Naive thymus-derived CD4-positive, alpha-beta T cell (primary cell): ENCODE data around the gene IRF2BPL. TPM values are rescaled to one million over a fixed set of nuclear protein-coding genes. Genes with fewer than 3 reads are reported as not detected.

Source experiments
- ATAC-seq: fragments of 150-1000 bp; cut with Tn5 transposase; 2 replicates; pipeline ENCODE4 v1.10.0; 2021; ENCODE audit warnings: mild to moderate bottlenecking, moderate library complexity
- CTCF ChIA-PET: fragments of 350-600 bp; sonication (Branson Sonifier 250); formaldehyde crosslinking; loops from one replicate; lab custom pipeline; 2021; ENCODE audit warnings: antibody characterized with exemption; lab: Charles Lee
- POLR2A ChIA-PET: fragments of 350-600 bp; sonication (Branson Sonifier 250); formaldehyde crosslinking; loops from one replicate; lab custom pipeline; 2021; ENCODE audit warnings: antibody characterized with exemption, inconsistent platforms; lab: Charles Lee
- DNase-seq, 9 donors: peaks; one replicate each; pipeline versions ENCODE4 v3.0.0 to v3.0.0-alpha.2; 2020 to 2022; ENCODE audit warnings: mixed read lengths in 1 of 9
- H3K27ac ChIP-seq: one replicate; pipeline ENCODE4 v1.7.0; 2013; ENCODE audit warnings: mild to moderate bottlenecking, low read depth, low read length, moderate library complexity
- H3K27me3 ChIP-seq, 2 donors: one replicate each; pipeline ENCODE4 v1.7.0; 2013; ENCODE audit warnings: low read length in 2 of 2, mild to moderate bottlenecking in 2 of 2, moderate library complexity in 2 of 2; ENCODE audit not compliant: control insufficient read depth in 2 of 2, insufficient read depth in 2 of 2
- H3K36me3 ChIP-seq, 3 experiments: 1 replicate in 2 of 3; 2 replicates in 1 of 3; pipeline ENCODE4 v1.7.0; 2013; ENCODE audit warnings: low read length in 3 of 3, mild to moderate bottlenecking in 3 of 3, moderate library complexity in 1 of 3; ENCODE audit not compliant: insufficient read depth in 3 of 3, control insufficient read depth in 2 of 3
- H3K4me1 ChIP-seq, 2 donors: one replicate each; pipeline ENCODE4 v1.7.0; 2013; ENCODE audit warnings: low read length in 2 of 2, mild to moderate bottlenecking in 2 of 2, moderate library complexity in 1 of 2; ENCODE audit not compliant: control insufficient read depth in 2 of 2, insufficient read depth in 2 of 2
- H3K4me3 ChIP-seq: 2 replicates; pipeline ENCODE4 v1.7.0; 2013; ENCODE audit warnings: mild to moderate bottlenecking, low read length
- H3K9me3 ChIP-seq, 3 experiments: 1 replicate in 2 of 3; 2 replicates in 1 of 3; pipeline ENCODE4 v1.7.0; 2013; ENCODE audit warnings: low read length in 3 of 3; ENCODE audit not compliant: control insufficient read depth in 2 of 3
- H3K27ac Mint-ChIP-seq, 9 donors: one replicate each; pipeline ENCODE4 v1.8.0; 2020 to 2022; ENCODE audit warnings: mixed read lengths in 9 of 9, mild to moderate bottlenecking in 8 of 9, moderate library complexity in 5 of 9, inconsistent platforms in 2 of 9
- H3K27me3 Mint-ChIP-seq, 5 donors: one replicate each; pipeline ENCODE4 v1.8.0; 2021 to 2022; ENCODE audit warnings: mixed read lengths in 5 of 5, mild to moderate bottlenecking in 1 of 5
- H3K36me3 Mint-ChIP-seq, 5 donors: one replicate each; pipeline ENCODE4 v1.8.0; 2020 to 2022; ENCODE audit warnings: mixed read lengths in 5 of 5, mild to moderate bottlenecking in 3 of 5, inconsistent platforms in 1 of 5
- H3K4me1 Mint-ChIP-seq, 7 donors: one replicate each; pipeline ENCODE4 v1.8.0; 2020 to 2022; ENCODE audit warnings: mixed read lengths in 7 of 7, mild to moderate bottlenecking in 3 of 7, inconsistent platforms in 1 of 7
- H3K4me3 Mint-ChIP-seq, 10 donors: one replicate each; pipeline ENCODE4 v1.8.0; 2020 to 2022; ENCODE audit warnings: mild to moderate bottlenecking in 10 of 10, mixed read lengths in 10 of 10, moderate library complexity in 6 of 10, inconsistent platforms in 2 of 10
- H3K9me3 Mint-ChIP-seq, 11 donors: one replicate each; pipeline ENCODE4 v1.8.0; 2020 to 2022; ENCODE audit warnings: mixed read lengths in 11 of 11, mild to moderate bottlenecking in 4 of 11, inconsistent platforms in 1 of 11, moderate library complexity in 1 of 11
- intact Hi-C, 2 donors: fragments of 100-400 bp; cut with micrococcal nuclease; formaldehyde crosslinking; loops; one replicate each; pipeline ENCODE4 v1.15.1; 2023
- polyA plus RNA-seq, 2 donors: library from polyadenylated mRNA; unstranded; fragments of 300-500 nt; fragmentation: Illumina TruSeq; gene quantifications; one replicate each; pipeline ENCODE4 v1.2.3, GENCODE V29; 2021
- total RNA-seq, 6 experiments: library from RNA in 5 of 6; stranded (reverse) in 5 of 6; gene quantifications; 1 replicate in 5 of 6; 2 replicates in 1 of 6; pipeline ENCODE4 v1.2.3 and lab custom pipeline; 2021 to 2026

The IRF2BPL gene
- total RNA-seq, result 10 to 100 TPM; 30.2 to 45.2 (median 34.6) TPM
- polyA plus RNA-seq, result 1 to 10 TPM; 3.5 to 3.8 TPM
- 119 reads per million, percentile 87 among the genes with 10 or more reads in this experiment for total RNA-seq (lab: John Stamatoyannopoulos, UW)

DNA sequence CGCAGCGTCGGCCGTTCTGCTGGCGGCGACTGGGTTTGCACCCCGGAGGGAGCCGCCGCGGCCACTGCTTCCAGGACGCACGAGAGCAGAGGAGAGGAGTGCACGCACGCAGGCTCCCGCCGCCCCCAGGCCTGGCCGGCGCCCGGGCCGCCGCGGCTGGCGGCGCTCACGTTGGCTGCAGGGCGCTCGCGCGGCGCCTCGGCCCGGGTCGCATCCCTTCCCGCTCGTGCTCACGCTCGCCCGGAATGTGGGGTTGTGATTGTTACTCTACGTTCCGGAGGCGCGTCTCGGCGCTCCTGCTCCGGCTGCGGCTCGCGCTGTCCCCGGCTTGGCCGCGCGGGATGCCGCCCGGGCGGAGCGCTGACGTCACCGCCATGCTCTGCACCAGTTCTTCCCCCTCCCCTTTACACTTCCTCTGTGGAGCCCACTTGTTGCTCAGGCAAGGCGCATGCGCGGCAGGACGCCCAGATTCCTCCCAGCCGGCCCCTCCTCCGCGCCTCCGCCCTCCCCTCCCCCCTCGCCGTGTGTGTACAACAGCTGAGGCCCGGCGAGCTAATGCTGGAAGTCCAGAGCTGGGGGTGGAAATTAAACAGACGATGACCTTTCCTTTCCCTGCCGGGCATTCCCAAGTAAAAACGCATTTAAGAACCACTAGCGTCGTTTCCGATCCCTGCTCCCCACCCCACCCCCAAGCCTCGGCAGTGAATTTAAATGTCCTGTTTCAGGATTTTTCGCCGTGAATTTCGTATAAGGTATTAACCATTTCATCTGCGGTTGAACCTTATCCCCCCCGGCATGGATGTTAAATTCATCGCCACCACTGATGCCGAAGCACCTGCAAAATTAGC, at the start of gene IRF2BPL:
TSS of gene IRF2BPL (minus strand) at position 325 of the 848 bp plus-strand sequence. CDS start 916 bp downstream, outside the sequence.
- ChIA-PET CTCF (interaction anchor here (0.6 to 7.2 kb wide), 14 partner anchors 8 to 280 kb away, joined by 3 to 61 read pairs (median 4); no protein-coding TSS in a partner anchor), POLR2A (interaction anchor here (0.6 to 10.6 kb wide), 25 partner anchors 9 to 292 kb away, joined by 3 to 240 read pairs (median 6); partner anchors contain the start of genes GSTZ1 and POMT2)
- H3K9me3 Mint-ChIP-seq, result peaks cover 0 to 5% (median 0%) of the 10 kb centered on the region in 11 donors
- Histone ChIP-seq H3K9me3 (no peaks in the 10 kb centered on the region), H3K27me3 (no peaks in the 10 kb centered on the region), H3K4me1 (peaks cover 43 to 57% of the 10 kb centered on the region in 2 donors), H3K36me3 (peaks cover 0 to 14% (median 0%) of the 10 kb centered on the region in 3 experiments), H3K4me3 (peak within 1 kb of the TSS; percentile 81), H3K27ac (peak within 1 kb of the TSS; percentile 98)
- no peaks in the 10 kb centered on the region for H3K27me3 Mint-ChIP-seq
- intact Hi-C loops, result loop anchor here (1.0 to 5.0 kb wide), 11 partner anchors 12 to 1366 kb away; partner anchors contain the start of genes CIPC (in 2 of the 2), ERG28 (in 1 of the 2), GSTZ1 (in 1 of the 2) and SAMD15 (in 1 of the 2)
- peak within 1 kb of the TSS; percentile 93 to 99 (median 98) for H3K4me3 Mint-ChIP-seq
- DNase-seq, result peak; percentile 90 to 96 (median 94)
- ATAC-seq, result peak; percentile 82
- H3K27ac Mint-ChIP-seq, result peak within 1 kb of the TSS; percentile 97 to 100 (median 99)
- H3K36me3 Mint-ChIP-seq, result peaks cover 0 to 19% (median 11%) of the 10 kb centered on the region in 5 donors
- H3K4me1 Mint-ChIP-seq, result peaks cover 33 to 65% (median 58%) of the 10 kb centered on the region in 7 donors

DNA sequence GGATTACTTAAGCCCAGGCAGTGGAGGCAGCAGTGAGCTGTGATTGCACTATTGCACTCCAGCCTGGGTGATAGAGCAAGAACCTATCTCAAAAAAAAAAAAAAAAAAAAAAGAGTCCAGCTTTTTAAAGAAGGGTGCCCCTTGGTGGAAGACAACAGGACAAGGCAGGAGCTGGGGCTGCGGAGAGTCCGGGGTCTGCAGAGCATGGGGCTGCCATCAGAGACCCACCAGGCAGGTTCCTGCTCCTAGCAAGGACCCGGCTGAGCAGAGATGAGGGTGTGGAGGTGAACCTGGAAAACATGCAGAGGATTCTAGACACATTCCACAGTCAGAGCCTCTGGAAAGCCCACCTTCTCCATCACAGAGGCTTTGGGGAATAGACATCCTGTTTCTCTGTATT, 48.5 kb upstream of the IRF2BPL start:
- H3K27ac ChIP-seq, result no peak overlapping the region
- ATAC-seq (no peak), DNase-seq (no peak)
- no peak overlapping the region for H3K4me3 ChIP-seq
- Mint-ChIP-seq H3K4me3 (no peak overlapping the region), H3K9me3 (peaks cover 0 to 10% (median 5%) of the 10 kb centered on the region in 11 donors), H3K36me3 (peaks cover 0 to 8% (median 8%) of the 10 kb centered on the region in 5 donors), H3K27ac (no peak overlapping the region), H3K27me3 (peaks cover 0 to 9% (median 0%) of the 10 kb centered on the region in 5 donors), H3K4me1 (no peaks in the 10 kb centered on the region)
- ChIA-PET CTCF (interaction anchor here (10.5 kb wide), 1 partner anchor 203 kb away, joined by 204 read pairs; no protein-coding TSS in a partner anchor), POLR2A (no interaction called here)
- no peaks in the 10 kb centered on the region for H3K9me3 ChIP-seq
- no peaks in the 10 kb centered on the region for H3K27me3 ChIP-seq
- no peaks in the 10 kb centered on the region for H3K4me1 ChIP-seq
- intact Hi-C loops, result no loop called here
- H3K36me3 ChIP-seq, result no peaks in the 10 kb centered on the region

DNA sequence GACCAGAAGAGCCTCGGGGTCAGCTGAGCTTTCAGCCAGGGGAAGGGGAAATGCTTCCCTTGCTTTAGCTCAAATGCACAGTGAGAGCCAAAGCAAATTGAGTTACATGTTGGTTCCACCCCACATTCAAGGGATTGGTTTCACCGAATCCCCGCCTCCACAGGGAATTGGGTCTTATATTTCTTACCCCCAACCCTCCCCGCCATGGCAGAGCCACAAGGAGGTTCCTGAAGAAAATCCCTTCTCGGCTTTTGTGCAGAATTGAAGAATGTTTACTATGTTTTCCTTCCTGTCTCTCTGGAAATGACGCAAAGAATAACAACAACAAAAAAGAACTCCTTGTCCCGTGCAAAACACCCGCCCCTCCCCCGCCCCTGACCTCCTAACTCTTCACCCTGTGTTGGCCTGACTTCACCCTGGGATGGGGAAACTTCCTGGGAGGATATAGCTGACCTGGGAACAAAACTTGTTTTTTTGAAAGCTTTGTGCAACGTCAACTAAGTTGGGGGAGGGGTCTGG, 47.7 kb upstream of the IRF2BPL start:
- intact Hi-C loops, result no loop called here
- no peak for DNase-seq
- H3K4me3 ChIP-seq, result no peak overlapping the region
- ChIA-PET CTCF (interaction anchor here (10.5 kb wide), 1 partner anchor 202 kb away, joined by 204 read pairs; no protein-coding TSS in a partner anchor), POLR2A (interaction anchor here (0.6 kb wide), 1 partner anchor 39 kb away, joined by 3 read pairs; no protein-coding TSS in a partner anchor)
- no peaks in the 10 kb centered on the region for H3K36me3 ChIP-seq
- Mint-ChIP-seq H3K9me3 (peaks cover 0 to 10% (median 5%) of the 10 kb centered on the region in 11 donors), H3K27me3 (peaks cover 0 to 9% (median 0%) of the 10 kb centered on the region in 5 donors), H3K4me3 (no peak overlapping the region), H3K36me3 (peaks cover 0 to 8% (median 8%) of the 10 kb centered on the region in 5 donors), H3K27ac (no peak overlapping the region), H3K4me1 (no peaks in the 10 kb centered on the region)
- H3K4me1 ChIP-seq, result no peaks in the 10 kb centered on the region
- H3K27me3 ChIP-seq, result no peaks in the 10 kb centered on the region
- H3K27ac ChIP-seq, result no peak overlapping the region
- ATAC-seq, result no peak
- no peaks in the 10 kb centered on the region for H3K9me3 ChIP-seq

DNA sequence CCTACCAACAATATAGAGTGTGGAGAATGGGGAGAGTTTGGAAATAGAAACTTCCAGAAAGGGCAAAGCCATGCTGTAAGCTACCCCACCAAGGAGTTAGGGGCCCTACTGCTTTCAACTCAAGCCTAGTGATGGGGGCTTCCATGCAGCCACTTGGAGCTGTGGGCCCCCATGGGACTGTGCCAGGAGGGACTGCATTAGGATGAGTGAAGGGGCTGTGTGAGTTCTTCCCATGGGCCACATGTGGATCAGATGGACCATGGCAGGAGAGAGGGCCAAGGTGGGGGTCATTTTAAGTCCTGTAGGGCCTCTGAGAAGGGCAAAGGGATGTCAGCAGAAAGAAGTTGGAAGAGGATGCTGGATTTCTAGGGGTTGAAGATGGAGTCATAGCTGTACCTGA, 46.5 kb upstream of the IRF2BPL start:
- Mint-ChIP-seq H3K36me3 (peaks cover 0 to 5% (median 4%) of the 10 kb centered on the region in 5 donors), H3K4me3 (no peak overlapping the region), H3K4me1 (no peaks in the 10 kb centered on the region), H3K9me3 (peaks cover 0 to 5% (median 3%) of the 10 kb centered on the region in 11 donors), H3K27me3 (peaks cover 0 to 7% (median 0%) of the 10 kb centered on the region in 5 donors), H3K27ac (no peak overlapping the region)
- Histone ChIP-seq H3K36me3 (no peaks in the 10 kb centered on the region), H3K27ac (no peak overlapping the region), H3K4me3 (no peak overlapping the region), H3K9me3 (no peaks in the 10 kb centered on the region), H3K27me3 (no peaks in the 10 kb centered on the region), H3K4me1 (no peaks in the 10 kb centered on the region)
- ChIA-PET CTCF (interaction anchor here (10.5 kb wide), 1 partner anchor 201 kb away, joined by 204 read pairs; no protein-coding TSS in a partner anchor), POLR2A (no interaction called here)
- intact Hi-C loops, result no loop called here
- DNase-seq (no peak), ATAC-seq (no peak)

DNA sequence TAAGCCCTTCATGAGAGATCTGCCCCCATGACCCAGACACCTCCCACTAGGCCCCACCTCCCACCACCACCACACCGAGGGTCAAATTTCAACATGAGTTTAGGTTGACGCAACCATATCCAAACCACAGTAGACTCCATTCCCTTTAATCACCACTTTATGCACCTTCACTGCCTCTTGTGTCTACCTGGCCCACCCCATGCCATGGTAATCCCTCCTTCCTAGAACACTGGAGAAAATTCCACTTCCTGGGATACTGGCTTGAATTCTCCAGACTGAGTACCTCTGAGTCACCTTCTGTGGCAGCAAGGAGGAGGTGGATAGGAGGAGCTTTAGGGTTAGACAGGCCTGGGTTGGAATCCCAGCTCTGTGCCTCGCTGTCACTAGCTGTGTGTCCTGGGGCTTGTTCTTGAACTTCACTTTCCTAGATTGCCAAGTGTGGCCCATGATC, 43.5 kb upstream of the IRF2BPL start:
- no peaks in the 10 kb centered on the region for H3K36me3 Mint-ChIP-seq
- Histone ChIP-seq H3K36me3 (no peaks in the 10 kb centered on the region), H3K4me1 (no peaks in the 10 kb centered on the region), H3K27ac (no peak overlapping the region), H3K27me3 (no peaks in the 10 kb centered on the region), H3K9me3 (no peaks in the 10 kb centered on the region), H3K4me3 (no peak overlapping the region)
- no peaks in the 10 kb centered on the region for H3K9me3 Mint-ChIP-seq
- CTCF ChIA-PET, result interaction anchor here (2.2 to 10.5 kb wide), 4 partner anchors 124 to 362 kb away, joined by 9 to 204 read pairs (median 14); no protein-coding TSS in a partner anchor
- POLR2A ChIA-PET, result interaction anchor here (1.3 kb wide), 1 partner anchor 52 kb away, joined by 3 read pairs; no protein-coding TSS in a partner anchor
- no peak for DNase-seq
- intact Hi-C loops, result no loop called here
- H3K4me3 Mint-ChIP-seq, result no peak overlapping the region
- H3K27ac Mint-ChIP-seq, result no peak overlapping the region
- H3K27me3 Mint-ChIP-seq, result peaks cover 0 to 14% (median 4%) of the 10 kb centered on the region in 5 donors
- H3K4me1 Mint-ChIP-seq, result peaks cover 0 to 3% (median 0%) of the 10 kb centered on the region in 7 donors
- no peak for ATAC-seq

DNA sequence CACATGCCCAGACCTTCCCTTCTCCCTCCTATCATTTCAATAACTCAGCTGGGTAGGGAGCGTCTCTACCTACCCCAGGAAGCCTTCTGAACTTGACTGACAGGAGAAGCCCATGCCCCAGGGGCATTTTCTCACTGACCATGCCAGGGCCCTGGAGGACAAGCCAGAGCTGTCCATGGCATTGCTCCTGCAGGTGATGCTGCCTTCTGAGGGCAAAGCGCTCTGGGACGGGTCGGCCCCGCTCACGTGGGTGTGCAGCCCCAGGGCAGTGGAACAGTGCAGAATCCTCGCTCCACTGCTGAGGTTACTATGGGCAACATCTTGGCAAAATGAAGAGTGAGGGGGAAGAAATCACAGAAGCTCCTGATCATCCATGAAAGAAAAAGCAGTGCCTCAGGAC, 41.0 kb upstream of the IRF2BPL start:
- intact Hi-C loops, result no loop called here
- Histone ChIP-seq H3K27ac (no peak overlapping the region), H3K4me3 (no peak overlapping the region), H3K27me3 (no peaks in the 10 kb centered on the region), H3K36me3 (no peaks in the 10 kb centered on the region), H3K9me3 (no peaks in the 10 kb centered on the region), H3K4me1 (no peaks in the 10 kb centered on the region)
- CTCF ChIA-PET, result interaction anchor here (1.1 to 10.5 kb wide), 24 partner anchors 10 to 484 kb away, joined by 3 to 204 read pairs (median 6); no protein-coding TSS in a partner anchor
- no peaks in the 10 kb centered on the region for H3K9me3 Mint-ChIP-seq
- no peaks in the 10 kb centered on the region for H3K36me3 Mint-ChIP-seq
- POLR2A ChIA-PET, result interaction anchor here (1.2 to 1.6 kb wide), 4 partner anchors 156 to 196 kb away, joined by 3 to 4 read pairs (median 4); no protein-coding TSS in a partner anchor
- peaks cover 0 to 14% (median 4%) of the 10 kb centered on the region in 5 donors for H3K27me3 Mint-ChIP-seq
- no peak overlapping the region for H3K27ac Mint-ChIP-seq
- no peak overlapping the region for H3K4me3 Mint-ChIP-seq
- H3K4me1 Mint-ChIP-seq, result peaks cover 0 to 3% (median 0%) of the 10 kb centered on the region in 7 donors
- DNase-seq (no peak), ATAC-seq (no peak)
